HG03108 (cell line): ENCODE data around the gene ANKRD13D.

ENCODE experiments used
- ATAC-seq: cut with Tn5 transposase; IDR thresholded peaks from one replicate; pipeline ENCODE4 v1.9.1; 2021; ENCODE audit warnings: moderate library complexity; ENCODE audit not compliant: unreplicated experiment

The ANKRD13D gene

GRCh38 chr11:67261946-67262681 lies 27.0 kb upstream of the ANKRD13D start:
- ATAC-seq, result no peak

DNA sequence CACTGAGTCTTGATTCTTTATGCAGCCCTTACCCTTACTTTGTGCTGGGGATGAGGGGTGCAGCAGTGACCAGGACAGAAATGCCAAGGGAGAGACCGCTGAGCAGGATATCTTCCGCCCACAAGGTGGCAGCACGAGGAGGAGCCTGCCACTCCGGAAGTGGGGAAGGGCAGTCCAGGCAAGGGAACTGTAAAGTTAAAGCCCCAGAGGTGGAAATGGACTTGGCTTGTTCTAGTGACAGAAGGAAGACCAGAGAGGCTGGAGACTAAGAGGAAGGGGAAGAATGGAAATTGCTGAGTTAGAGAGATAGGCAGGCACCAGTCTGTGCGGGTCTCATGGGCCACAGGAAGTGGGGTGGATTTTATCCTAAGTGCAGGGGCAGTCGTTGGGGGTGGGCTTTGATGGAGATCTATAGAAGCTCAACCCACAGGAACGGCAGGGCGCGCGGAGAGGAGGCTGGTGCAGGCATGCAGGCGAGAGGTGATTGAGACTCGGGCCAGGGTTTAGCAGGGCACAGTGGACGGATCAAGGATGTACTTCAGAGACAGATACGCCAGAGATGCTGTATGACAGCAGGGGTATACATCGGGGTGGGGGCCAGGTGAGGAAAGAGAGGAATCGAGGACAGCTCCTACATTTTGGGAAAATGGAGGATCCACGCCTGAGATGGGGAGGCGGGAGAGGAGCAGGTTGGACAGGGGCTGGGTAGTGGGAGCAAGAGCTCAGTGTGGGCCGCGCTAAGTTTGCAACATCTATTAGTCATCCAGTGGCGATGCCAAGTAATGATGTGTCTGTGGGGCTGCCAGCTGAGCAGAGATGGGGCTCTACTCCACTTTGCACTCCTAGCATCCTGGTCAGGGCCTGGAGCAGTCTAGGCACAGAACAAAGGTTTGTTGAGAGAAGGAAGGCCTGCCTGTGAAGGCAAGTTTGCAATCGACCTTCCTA lies 26.1 kb upstream of the ANKRD13D start:
- ATAC-seq, result peak; percentile 34

DNA sequence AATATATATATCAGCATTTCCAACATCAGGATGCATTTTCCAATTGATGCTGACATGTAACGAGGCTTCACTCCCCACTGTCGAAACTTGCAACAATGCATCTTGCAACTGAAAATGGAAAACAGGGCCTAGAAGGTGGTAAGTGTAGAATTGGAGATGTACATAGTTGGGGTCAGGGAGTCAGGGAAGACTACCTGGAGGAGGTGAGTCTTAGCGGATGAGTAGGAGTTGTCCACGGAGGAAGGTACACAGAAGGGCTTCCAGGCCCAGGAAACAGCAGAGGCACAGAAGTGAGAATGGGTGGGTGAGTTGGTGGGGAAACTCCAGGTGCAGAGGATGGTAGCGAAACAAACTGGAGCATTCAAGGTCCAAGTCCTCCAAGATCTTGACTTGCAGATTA lies 24.8 kb upstream of the ANKRD13D start:
- ATAC-seq, result no peak

DNA sequence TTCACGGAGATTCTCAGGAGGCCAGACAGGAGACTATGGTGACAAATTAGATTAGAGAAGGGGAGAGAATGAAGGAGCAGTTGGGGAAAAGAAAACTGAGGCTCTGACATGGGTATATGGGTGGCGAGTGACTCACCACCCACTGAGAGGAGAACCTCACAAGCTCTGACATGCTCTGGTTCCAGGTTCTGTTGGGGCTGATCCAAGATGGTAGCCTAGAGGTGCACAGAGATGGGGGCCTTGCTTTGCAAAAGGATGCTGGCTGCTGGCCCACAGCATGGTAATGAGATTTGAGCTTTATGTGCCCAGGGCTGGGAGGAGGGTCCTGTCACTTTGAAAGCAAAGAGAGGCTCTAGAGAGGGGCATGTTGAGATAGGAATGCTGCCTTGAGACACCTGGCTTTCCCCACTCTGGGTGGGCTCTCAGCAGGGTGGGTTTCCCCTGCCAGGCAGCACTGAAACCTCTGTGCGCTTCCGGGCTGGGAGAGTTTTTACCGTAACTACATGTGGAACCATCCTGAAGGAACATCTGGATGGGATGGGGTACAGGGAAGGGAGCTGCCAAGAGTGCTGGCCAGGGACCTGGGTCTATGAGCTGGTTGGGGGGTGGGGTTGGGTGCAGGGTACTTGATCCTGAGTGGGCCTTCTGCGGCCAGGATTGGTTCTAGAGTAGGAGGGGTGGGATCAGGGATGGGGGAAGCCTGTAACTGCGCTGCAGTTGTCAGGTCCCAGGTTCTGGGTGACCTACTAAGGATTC lies 24.0 kb upstream of the ANKRD13D start:
- ATAC-seq, result no peak

GRCh38 chr11:67265633-67266448 lies 23.3 kb upstream of the ANKRD13D start:
- ATAC-seq, result peak; percentile 39

DNA sequence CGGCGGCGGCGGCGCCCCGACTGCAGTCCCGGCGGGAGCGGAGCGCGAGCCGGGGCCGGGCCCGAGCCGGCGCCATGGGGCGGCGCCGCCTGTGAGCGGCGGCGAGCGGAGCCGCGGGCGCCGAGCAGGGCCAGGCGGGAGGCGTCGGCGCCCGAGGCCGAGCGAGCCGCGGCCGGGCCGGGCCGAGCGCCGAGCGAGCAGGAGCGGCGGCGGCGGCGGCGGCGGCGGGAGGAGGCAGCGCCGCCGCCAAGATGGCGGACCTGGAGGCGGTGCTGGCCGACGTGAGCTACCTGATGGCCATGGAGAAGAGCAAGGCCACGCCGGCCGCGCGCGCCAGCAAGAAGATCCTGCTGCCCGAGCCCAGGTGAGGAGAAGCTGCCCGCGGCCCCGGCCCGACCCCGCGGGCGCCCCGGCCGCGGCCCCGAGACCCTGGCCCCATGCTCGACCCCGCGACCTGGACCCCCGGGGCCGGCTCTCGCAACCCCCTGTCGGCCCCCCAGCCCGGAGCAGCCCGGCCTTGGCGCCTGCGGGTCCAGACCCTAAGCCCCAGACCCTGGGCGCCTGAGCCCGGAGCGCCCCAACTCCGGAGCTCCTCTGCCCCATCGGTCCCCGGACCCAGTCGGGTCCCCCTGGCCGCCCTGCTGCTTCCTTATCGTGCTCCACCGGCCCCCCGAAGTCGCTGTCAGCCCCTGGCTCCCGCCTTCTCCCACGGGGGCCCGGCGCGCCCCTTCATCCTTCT lies 22.5 kb upstream of the ANKRD13D start, which contains the start of gene GRK2:
Gene GRK2, plus strand, starts transcription at position 25 of the 739 bp plus-strand sequence. Its CDS starts 227 bp downstream, at position 252.
- ATAC-seq, result no peak

DNA sequence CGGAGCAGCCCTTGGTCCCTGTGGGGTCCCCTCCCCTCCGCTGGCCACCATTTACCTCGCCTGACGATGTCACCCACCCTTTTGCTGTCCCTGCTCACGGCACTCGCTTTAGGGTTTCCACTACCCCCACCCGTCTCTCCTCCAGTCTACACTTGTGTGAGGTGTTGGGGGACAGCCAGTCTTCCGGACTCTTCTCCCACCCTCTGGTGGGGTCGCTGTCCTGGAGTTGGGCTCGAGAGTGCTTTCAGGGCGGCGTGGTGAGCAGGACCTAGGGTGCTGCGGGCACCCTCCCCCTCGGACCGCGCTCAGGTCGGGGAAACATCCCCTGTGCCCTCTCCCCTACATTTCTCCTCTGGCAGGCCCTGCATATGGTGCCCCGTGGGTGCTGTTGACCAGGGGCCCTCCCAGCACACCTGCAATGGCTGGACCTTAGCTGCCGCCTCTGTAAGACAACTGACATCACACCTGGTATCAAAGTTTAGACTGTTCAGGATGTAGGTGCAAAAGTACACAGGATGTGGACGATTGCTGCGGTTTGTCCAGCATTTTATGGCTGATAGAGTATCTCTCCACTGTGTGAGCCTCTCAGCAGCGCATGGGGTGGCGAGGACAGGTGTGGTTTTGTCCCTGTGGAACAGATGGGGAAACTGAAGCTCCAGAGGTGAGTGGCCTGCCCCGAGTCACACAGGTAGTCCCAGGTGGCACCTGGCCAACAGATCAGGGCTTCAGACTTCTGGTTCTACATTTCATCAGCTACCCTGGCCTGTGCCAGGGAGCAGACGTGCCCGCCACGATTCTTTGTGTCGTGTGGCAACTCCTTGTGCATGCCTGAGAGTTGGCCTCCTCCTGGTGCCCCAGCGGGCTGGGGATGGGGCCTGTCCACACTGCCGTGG lies 21.7 kb upstream of the ANKRD13D start:
- no peak for ATAC-seq

DNA sequence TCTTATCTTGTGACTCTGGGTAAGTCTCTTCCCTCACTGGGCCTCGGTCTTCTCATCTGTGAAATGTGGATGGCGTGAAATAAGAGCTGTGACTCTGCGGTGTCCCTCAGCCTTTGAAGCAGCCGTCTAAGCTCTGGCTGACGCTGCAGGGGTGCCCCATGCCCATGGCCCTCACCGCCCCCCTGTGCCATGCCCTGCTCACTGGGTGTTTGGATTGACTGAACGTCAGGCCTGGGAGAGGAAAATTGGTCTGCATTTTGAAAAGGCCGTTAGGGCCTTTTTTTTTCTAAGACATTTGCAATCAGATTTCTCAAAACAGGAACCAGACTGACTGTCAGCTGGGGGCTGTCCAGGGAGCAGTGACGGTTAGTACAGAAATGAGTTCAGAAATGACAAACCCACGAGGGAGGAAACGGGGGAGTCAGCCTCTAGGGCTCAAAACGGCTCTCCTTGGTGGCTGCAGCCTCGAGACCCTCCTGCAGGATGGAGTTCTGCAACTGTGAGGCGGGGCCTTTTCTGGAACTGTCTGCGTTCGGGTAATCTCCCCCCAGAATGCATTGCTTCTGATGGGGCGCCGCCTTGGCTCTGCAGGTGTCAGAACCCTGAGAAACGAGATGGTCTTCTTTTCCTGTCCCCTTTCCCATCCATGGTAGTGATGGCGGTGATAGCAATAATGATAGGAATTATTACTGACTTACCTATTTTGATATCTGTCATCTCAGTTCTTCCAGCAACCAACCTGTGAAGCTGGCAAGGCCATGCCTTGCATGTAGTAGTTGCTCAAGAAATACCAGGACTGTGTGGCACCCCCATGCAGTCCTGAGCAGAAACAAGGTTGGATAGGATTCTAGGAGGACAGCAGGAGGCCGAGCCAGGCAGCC lies 20.8 kb upstream of the ANKRD13D start:
- peak; percentile 24 for ATAC-seq

- ATAC-seq, result no peak
These were observed 20.2 kb upstream of the ANKRD13D start for GRCh38 chr11:67268962-67269268.

GRCh38 chr11:67269401-67270255 lies 19.5 kb upstream of the ANKRD13D start:
- ATAC-seq, result no peak

GRCh38 chr11:67270256-67271204 lies 18.6 kb upstream of the ANKRD13D start:
- no peak for ATAC-seq

- ATAC-seq, result no peak
These were observed 17.9 kb upstream of the ANKRD13D start for GRCh38 chr11:67271205-67271540.

DNA sequence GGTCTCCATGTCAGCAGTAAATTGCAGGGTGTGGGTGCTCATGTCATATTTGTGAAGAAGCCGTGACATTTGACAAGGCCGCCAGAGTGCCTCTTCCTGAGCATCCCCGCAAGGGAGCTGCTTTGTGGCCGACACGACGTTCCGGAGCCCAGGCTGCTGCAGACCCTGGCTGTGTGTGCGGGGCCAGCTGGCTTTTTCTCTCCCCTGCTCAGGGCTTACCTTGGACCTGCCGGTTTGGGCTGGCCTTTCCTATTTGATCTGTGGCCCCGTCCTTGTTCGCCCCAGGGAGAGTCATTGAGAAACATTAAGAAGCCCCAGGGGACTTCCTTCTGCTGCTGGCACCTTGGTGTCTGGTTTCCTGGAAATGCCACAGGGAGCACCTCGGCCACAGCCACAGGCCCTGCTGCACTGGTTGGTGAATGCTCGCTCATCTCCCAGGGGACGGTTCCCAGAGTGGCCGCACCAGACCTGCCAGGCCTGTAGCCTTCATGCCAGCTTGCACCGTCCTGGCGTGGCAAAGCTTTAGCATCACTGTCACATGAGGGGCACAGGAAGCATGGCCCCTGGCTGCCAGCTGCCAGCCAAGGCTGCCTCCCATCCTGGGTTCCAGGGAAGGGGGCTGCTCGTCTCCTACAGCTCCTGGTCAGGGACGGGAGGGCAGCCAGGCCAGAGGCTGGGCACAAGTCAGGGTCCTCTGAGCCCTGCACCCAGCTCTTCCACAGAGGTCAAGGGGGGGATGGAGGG lies 17.4 kb upstream of the ANKRD13D start:
- no peak for ATAC-seq

GRCh38 chr11:67272327-67273259 lies 16.5 kb upstream of the ANKRD13D start:
- ATAC-seq, result no peak
